Measurements from ENCODE around the gene ADGRE1.

Gene ADGRE1

GRCh38 chr19:6876748-6877147 lies 10.6 kb upstream of the ADGRE1 start:
- no peak for DNase-seq (ENCODE audit: low read depth)

GRCh38 chr19:6877766-6878165 lies 9.6 kb upstream of the ADGRE1 start:
- DNase-seq (ENCODE audit: low read depth) = no peak

GRCh38 chr19:6886277-6886897 lies 992 bp upstream of the ADGRE1 start:
- no peak for DNase-seq (ENCODE audit: low read depth)

- no peak for DNase-seq (ENCODE audit: low read depth)
Observed at GRCh38 chr19:6888967-6889366, 1.6 kb downstream of the ADGRE1 start.

GRCh38 chr19:6890401-6890913 lies 3.1 kb downstream of the ADGRE1 start:
- DNase-seq (ENCODE audit: low read depth) = no peak

GRCh38 chr19:6890938-6891337 lies 3.6 kb downstream of the ADGRE1 start:
- DNase-seq (ENCODE audit: low read depth) = no peak

GRCh38 chr19:6891761-6892385 lies 4.5 kb downstream of the ADGRE1 start:
- DNase-seq (ENCODE audit: low read depth) = no peak

GRCh38 chr19:6894313-6894712 lies 6.9 kb downstream of the ADGRE1 start:
- DNase-seq (ENCODE audit: low read depth) = no peak

- no peak for DNase-seq (ENCODE audit: low read depth)
Observed at GRCh38 chr19:6903446-6903845, 16.1 kb downstream of the ADGRE1 start.

GRCh38 chr19:6906559-6907060 lies 19.2 kb downstream of the ADGRE1 start:
- DNase-seq (ENCODE audit: low read depth) = no peak

GRCh38 chr19:6911523-6911922 lies 24.1 kb downstream of the ADGRE1 start:
- no peak for DNase-seq (ENCODE audit: low read depth)

- no peak for DNase-seq (ENCODE audit: low read depth)
Observed at GRCh38 chr19:6914321-6914720, 26.9 kb downstream of the ADGRE1 start.

- DNase-seq (ENCODE audit: low read depth) = no peak
Observed at GRCh38 chr19:6916952-6917351, 29.6 kb downstream of the ADGRE1 start.

- no peak for DNase-seq (ENCODE audit: low read depth)
Observed at GRCh38 chr19:6925386-6925785, 38.0 kb downstream of the ADGRE1 start.

GRCh38 chr19:6925801-6926751 lies 38.7 kb downstream of the ADGRE1 start:
- no peak for DNase-seq (ENCODE audit: low read depth)

- DNase-seq (ENCODE audit: low read depth) = no peak
Observed at GRCh38 chr19:6930190-6930589, 42.8 kb downstream of the ADGRE1 start.

- DNase-seq (ENCODE audit: low read depth) = no peak
Observed at GRCh38 chr19:6935069-6935468, 47.7 kb downstream of the ADGRE1 start.

- no peak for DNase-seq (ENCODE audit: low read depth)
Observed at GRCh38 chr19:6935618-6936017, 48.2 kb downstream of the ADGRE1 start.

- no peak for DNase-seq (ENCODE audit: low read depth)
Observed at GRCh38 chr19:6945733-6946132, 58.4 kb downstream of the ADGRE1 start.

- DNase-seq (ENCODE audit: low read depth) = no peak
Observed at GRCh38 chr19:6947745-6948144, 60.4 kb downstream of the ADGRE1 start.

GRCh38 chr19:6948884-6949283 lies 61.5 kb downstream of the ADGRE1 start:
- no peak for DNase-seq (ENCODE audit: low read depth)

- DNase-seq (ENCODE audit: low read depth) = no peak
Observed at GRCh38 chr19:6952956-6953355, 65.6 kb downstream of the ADGRE1 start.

GRCh38 chr19:6955082-6955481 lies 67.7 kb downstream of the ADGRE1 start:
- no peak for DNase-seq (ENCODE audit: low read depth)

All from stimulated activated CD8-positive, alpha-beta memory T cell treated with anti-CD3 and anti-CD28 coated beads, Interleukin-12 subunit alpha, Interleukin-12 subunit beta, amount 100 ng/mL, for 4 hours (primary cell).